ENCODE measurements around the gene SLC17A7.

DNA sequence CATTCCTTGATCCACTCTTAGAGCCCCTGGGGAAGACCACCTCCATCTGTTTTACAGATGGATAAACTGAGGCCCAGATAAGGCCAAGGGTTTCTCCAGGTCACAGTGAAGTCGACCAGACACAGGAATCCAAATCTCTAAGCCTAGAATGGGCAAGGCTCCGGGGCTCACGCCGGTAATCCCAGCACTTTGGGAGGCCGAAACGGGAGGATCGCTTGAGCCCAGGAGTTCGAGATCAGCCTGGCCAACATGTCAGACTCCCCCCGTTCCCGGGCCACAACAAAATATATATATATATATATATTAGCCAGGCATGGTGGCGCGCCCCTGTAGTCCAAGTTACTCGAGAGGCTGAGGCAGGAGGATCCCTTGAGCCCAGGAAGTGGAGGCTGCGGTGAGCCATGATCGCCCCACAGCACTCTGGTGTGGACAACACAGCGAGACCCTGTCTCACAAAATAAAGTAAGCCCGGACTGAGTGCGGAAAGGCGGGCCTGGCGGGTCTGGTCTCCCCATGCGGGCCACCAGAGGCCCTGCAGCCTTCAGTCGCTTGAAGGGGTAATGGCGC lies 45.5 kb upstream of the SLC17A7 start:
- TF ChIP-seq, protein P1, sequence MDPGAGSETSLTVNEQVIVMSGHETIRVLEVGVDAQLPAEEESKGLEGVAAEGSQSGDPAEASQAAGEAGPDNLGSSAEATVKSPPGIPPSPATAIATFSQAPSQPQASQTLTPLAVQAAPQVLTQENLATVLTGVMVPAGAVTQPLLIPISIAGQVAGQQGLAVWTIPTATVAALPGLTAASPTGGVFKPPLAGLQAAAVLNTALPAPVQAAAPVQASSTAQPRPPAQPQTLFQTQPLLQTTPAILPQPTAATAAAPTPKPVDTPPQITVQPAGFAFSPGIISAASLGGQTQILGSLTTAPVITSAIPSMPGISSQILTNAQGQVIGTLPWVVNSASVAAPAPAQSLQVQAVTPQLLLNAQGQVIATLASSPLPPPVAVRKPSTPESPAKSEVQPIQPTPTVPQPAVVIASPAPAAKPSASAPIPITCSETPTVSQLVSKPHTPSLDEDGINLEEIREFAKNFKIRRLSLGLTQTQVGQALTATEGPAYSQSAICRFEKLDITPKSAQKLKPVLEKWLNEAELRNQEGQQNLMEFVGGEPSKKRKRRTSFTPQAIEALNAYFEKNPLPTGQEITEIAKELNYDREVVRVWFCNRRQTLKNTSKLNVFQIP (CRISPR knock-in tag; IDR thresholded peaks at IDR 0.05; ENCODE audit: borderline replicate concordance, low read depth): no peak
- TF ChIP-seq, protein P2, sequence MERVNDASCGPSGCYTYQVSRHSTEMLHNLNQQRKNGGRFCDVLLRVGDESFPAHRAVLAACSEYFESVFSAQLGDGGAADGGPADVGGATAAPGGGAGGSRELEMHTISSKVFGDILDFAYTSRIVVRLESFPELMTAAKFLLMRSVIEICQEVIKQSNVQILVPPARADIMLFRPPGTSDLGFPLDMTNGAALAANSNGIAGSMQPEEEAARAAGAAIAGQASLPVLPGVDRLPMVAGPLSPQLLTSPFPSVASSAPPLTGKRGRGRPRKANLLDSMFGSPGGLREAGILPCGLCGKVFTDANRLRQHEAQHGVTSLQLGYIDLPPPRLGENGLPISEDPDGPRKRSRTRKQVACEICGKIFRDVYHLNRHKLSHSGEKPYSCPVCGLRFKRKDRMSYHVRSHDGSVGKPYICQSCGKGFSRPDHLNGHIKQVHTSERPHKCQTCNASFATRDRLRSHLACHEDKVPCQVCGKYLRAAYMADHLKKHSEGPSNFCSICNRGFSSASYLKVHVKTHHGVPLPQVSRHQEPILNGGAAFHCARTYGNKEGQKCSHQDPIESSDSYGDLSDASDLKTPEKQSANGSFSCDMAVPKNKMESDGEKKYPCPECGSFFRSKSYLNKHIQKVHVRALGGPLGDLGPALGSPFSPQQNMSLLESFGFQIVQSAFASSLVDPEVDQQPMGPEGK (CRISPR knock-in tag; IDR thresholded peaks at IDR 0.05; ENCODE audit: borderline replicate concordance): no peak
- no peak for TF ChIP-seq ZNF70 (CRISPR knock-in tag; IDR thresholded peaks at IDR 0.05)
